PC-9 (cell line): ENCODE data around the gene P2RX7. TPM values are rescaled to one million over a fixed set of nuclear protein-coding genes. Genes with fewer than 3 reads are reported as not detected.
A peak's percentile ranks its signal among the peaks of the same experiment; 100 is the strongest.

Experiments used
- BruUV-seq: library from RNA; stranded (reverse); fragments of 400-500 nt; replicated peaks from 2 replicates; lab custom pipeline; 2021; lab: Mats Ljungman, UMichigan
- CTCF ChIA-PET: fragments of 300-600 bp; sonication (Branson Sonifier 250); formaldehyde crosslinking; loops from one replicate; lab custom pipeline; 2022; ENCODE audit warnings: antibody characterized with exemption; lab: Charles Lee
- POLR2A ChIA-PET: fragments of 300-600 bp; sonication (Branson Sonifier 250); formaldehyde crosslinking; loops from one replicate; lab custom pipeline; 2022; ENCODE audit warnings: antibody characterized with exemption; ENCODE audit not compliant: unreplicated experiment; lab: Charles Lee
- DNase-seq, 2 experiments: peaks; one replicate each; pipeline versions ENCODE4 v3.0.0 to v3.0.0-alpha.2; 2015 to 2022; ENCODE audit warnings: mixed read lengths in 1 of 2
- H2AFZ ChIP-seq: fragments of 200-600 bp; sonication (generic); 2 replicates; pipeline ENCODE4 v1.8.1; 2017; ENCODE audit warnings: antibody characterized with exemption
- H3F3A ChIP-seq: fragments of 200-600 bp; sonication (generic); 2 replicates; pipeline ENCODE4 v1.8.1; 2017; ENCODE audit warnings: antibody characterized with exemption, mild to moderate bottlenecking, low read depth; ENCODE audit not compliant: insufficient read depth
- H3K27ac ChIP-seq: fragments of 200-600 bp; sonication (generic); 2 replicates; pipeline ENCODE4 v1.6.1; 2016; ENCODE audit warnings: mixed run types
- H3K27me3 ChIP-seq: fragments of 200-600 bp; sonication (generic); 2 replicates; pipeline ENCODE4 v1.6.1; 2016; ENCODE audit warnings: low read depth, mixed run types; ENCODE audit not compliant: insufficient read depth
- H3K36me3 ChIP-seq: fragments of 200-600 bp; sonication (generic); 2 replicates; pipeline ENCODE4 v1.6.1; 2016; ENCODE audit warnings: low read depth, mixed run types
- H3K4me1 ChIP-seq: fragments of 200-600 bp; sonication (generic); replicated peaks from 2 replicates; pipeline ENCODE4 v1.6.1; 2016; ENCODE audit warnings: mixed run types; ENCODE audit not compliant: insufficient read depth
- H3K4me2 ChIP-seq: fragments of 200-600 bp; sonication (generic); 2 replicates; pipeline ENCODE4 v1.6.1; 2017; ENCODE audit warnings: mixed run types
- H3K4me3 ChIP-seq: fragments of 200-600 bp; sonication (generic); 2 replicates; pipeline ENCODE4 v1.6.1; 2016; ENCODE audit warnings: mixed run types
- H3K79me2 ChIP-seq: fragments of 200-600 bp; sonication (generic); 2 replicates; pipeline ENCODE4 v1.6.1; 2017; ENCODE audit warnings: low read depth, mixed run types
- H3K9me2 ChIP-seq: fragments of 200-600 bp; sonication (generic); 2 replicates; pipeline ENCODE4 v1.8.1; 2017; ENCODE audit warnings: mild to moderate bottlenecking; ENCODE audit not compliant: insufficient read depth
- H3K9me3 ChIP-seq: fragments of 200-600 bp; sonication (generic); 2 replicates; pipeline ENCODE4 v1.8.1; 2016; ENCODE audit warnings: low read depth; ENCODE audit not compliant: insufficient read depth
- H4K20me1 ChIP-seq: fragments of 200-600 bp; sonication (generic); 2 replicates; pipeline ENCODE4 v1.8.1; 2017; ENCODE audit not compliant: insufficient read depth
- CTCF ChIP-seq: fragments of 200-600 bp; sonication (generic); conservative IDR thresholded peaks from 2 replicates; pipeline ENCODE4 v1.6.1; 2017; ENCODE audit warnings: mixed run types, antibody characterized with exemption, mild to moderate bottlenecking, moderate library complexity
- EZH2 ChIP-seq: fragments of 200-600 bp; sonication (generic); IDR thresholded peaks from 2 replicates; pipeline ENCODE4 v1.8.0; 2017; ENCODE audit warnings: antibody characterized with exemption, low read depth
- intact Hi-C: fragments of 100-400 bp; cut with micrococcal nuclease; formaldehyde crosslinking; loops from one replicate; pipeline ENCODE4 v1.10.0; 2022; ENCODE audit not compliant: unreplicated experiment
- total RNA-seq: library from RNA; stranded (reverse); gene quantifications from 2 replicates; pipeline ENCODE4 v1.2.3, GENCODE V29; 2021

The P2RX7 gene
- total RNA-seq, 1 experiment from 2014 or later, result 3.2 TPM

GRCh38 chr12:121113057-121113456, 19.6 kb upstream of the P2RX7 start:
- Histone ChIP-seq H2AFZ (no peak overlapping the region), H4K20me1 (no peaks in the 10 kb centered on the region), H3K27ac (no peak overlapping the region), H3K9me3 (no peaks in the 10 kb centered on the region), H3K4me2 (no peak overlapping the region), H3F3A (peaks cover 6% of the 10 kb centered on the region; the same call in 1 of the 2 replicates), H3K4me3 (no peak overlapping the region), H3K36me3 (no peaks in the 10 kb centered on the region), H3K27me3 (no peaks in the 10 kb centered on the region), H3K79me2 (no peaks in the 10 kb centered on the region), H3K9me2 (no peaks in the 10 kb centered on the region), H3K4me1 (peaks cover 5% of the 10 kb centered on the region)
- no peak for DNase-seq
- POLR2A ChIA-PET, result interaction anchor here (0.6 kb wide), 1 partner anchor 94 kb away, joined by 3 read pairs; no protein-coding TSS in a partner anchor
- intact Hi-C loops, result loop anchor here (5.0 kb wide), 2 partner anchors 119 to 531 kb away; partner anchors contain the start of gene POP5
- no peak for TF ChIP-seq CTCF
- no peak for TF ChIP-seq EZH2
- CTCF ChIA-PET, result no interaction called here
- no TSS peak for BruUV-seq

- H3K79me2 ChIP-seq, result no peaks in the 10 kb centered on the region
- no peaks in the 10 kb centered on the region for H3K27me3 ChIP-seq
- no peaks in the 10 kb centered on the region for H3K9me2 ChIP-seq
- no peaks in the 10 kb centered on the region; the same call in 1 of the 2 replicates for H3K4me1 ChIP-seq
- TF ChIP-seq CTCF (no peak), EZH2 (no peak)
- H3K27ac ChIP-seq, result no peak overlapping the region
- H3K9me3 ChIP-seq, result no peaks in the 10 kb centered on the region
- no peaks in the 10 kb centered on the region for H3K36me3 ChIP-seq
- ChIA-PET POLR2A (interaction anchor here (0.6 kb wide), 1 partner anchor 182 kb away, joined by 13 read pairs; the partner anchor contains the start of gene CAMKK2), CTCF (no interaction called here)
- no peaks in the 10 kb centered on the region for H3F3A ChIP-seq
- no peaks in the 10 kb centered on the region for H4K20me1 ChIP-seq
- H2AFZ ChIP-seq, result no peak overlapping the region
- DNase-seq, result no peak
- intact Hi-C loops, result loop anchor here (5.0 kb wide), 2 partner anchors 118 to 532 kb away; partner anchors contain the start of gene POP5
- H3K4me3 ChIP-seq, result no peak overlapping the region
- no peak overlapping the region for H3K4me2 ChIP-seq
- no TSS peak for BruUV-seq
Measured at GRCh38 chr12:121114019-121114639, 18.5 kb upstream of the P2RX7 start.

GRCh38 chr12:121114806-121115205, 17.9 kb upstream of the P2RX7 start:
- no peaks in the 10 kb centered on the region for H3K27me3 ChIP-seq
- no peaks in the 10 kb centered on the region for H3K36me3 ChIP-seq
- no peaks in the 10 kb centered on the region for H4K20me1 ChIP-seq
- DNase-seq, result peak in 1 of 2 experiments; percentile 63
- H2AFZ ChIP-seq, result no peak overlapping the region
- no peak overlapping the region for H3K27ac ChIP-seq
- no peaks in the 10 kb centered on the region for H3K9me3 ChIP-seq
- no peak overlapping the region for H3K4me2 ChIP-seq
- no peaks in the 10 kb centered on the region for H3K9me2 ChIP-seq
- BruUV-seq, result no TSS peak
- POLR2A ChIA-PET, result interaction anchor here (0.6 kb wide), 1 partner anchor 181 kb away, joined by 13 read pairs; the partner anchor contains the start of gene CAMKK2
- CTCF ChIA-PET, result no interaction called here
- no peak overlapping the region for H3K4me3 ChIP-seq
- TF ChIP-seq CTCF (no peak), EZH2 (no peak)
- no peaks in the 10 kb centered on the region; the same call in 1 of the 2 replicates for H3K4me1 ChIP-seq
- H3F3A ChIP-seq, result no peaks in the 10 kb centered on the region
- intact Hi-C loops, result loop anchor here (5.0 kb wide), 2 partner anchors 117 to 533 kb away; partner anchors contain the start of gene POP5
- no peaks in the 10 kb centered on the region for H3K79me2 ChIP-seq
